HL-60 (cell line): ENCODE results near the gene BCAP29.

Experiments used
- DNase-seq, 2 experiments: peaks; one replicate each; pipeline ENCODE4 v3.0.0-alpha.2; 2010 to 2020; ENCODE audit warnings: low read depth in 1 of 2, low spot score in 1 of 2
- H3K27ac ChIP-seq: fragments of 250-450 bp; sonication (Bioruptor Pico); replicated peaks from 2 replicates; pipeline ENCODE4 v1.5.1; 2020; ENCODE audit warnings: mild to moderate bottlenecking, moderate library complexity
- H3K27me3 ChIP-seq: fragments of 250-450 bp; sonication (Bioruptor Pico); 2 replicates; pipeline ENCODE4 v1.5.1; 2021; ENCODE audit warnings: mild to moderate bottlenecking, moderate library complexity; ENCODE audit not compliant: insufficient read depth, poor library complexity, severe bottlenecking
- H3K4me3 ChIP-seq: replicated peaks from 2 replicates; pipeline ENCODE4 v1.5.1; 2011; ENCODE audit warnings: mild to moderate bottlenecking, control low read depth, low read length; ENCODE audit not compliant: insufficient read depth
- CTCF ChIP-seq: IDR thresholded peaks from one replicate; pipeline ENCODE4 v1.5.1; 2011; ENCODE audit warnings: low read length, control low read depth, inconsistent platforms; ENCODE audit not compliant: insufficient read depth
- GABPA ChIP-seq: IDR thresholded peaks from 2 replicates; pipeline ENCODE4 v1.6.1; 2012; ENCODE audit warnings: low read depth
- POLR2AphosphoS5 ChIP-seq: IDR thresholded peaks from 2 replicates; pipeline ENCODE4 v1.6.1; 2012; ENCODE audit warnings: low read depth
- REST ChIP-seq: IDR thresholded peaks from 2 replicates; pipeline ENCODE4 v1.6.1; 2012; ENCODE audit warnings: low read depth; ENCODE audit not compliant: insufficient replicate concordance
- SPI1 ChIP-seq: IDR thresholded peaks from 2 replicates; pipeline ENCODE4 v1.6.1; 2012; ENCODE audit warnings: low read depth, mild to moderate bottlenecking, borderline replicate concordance

Gene BCAP29

GRCh38 chr7:107663196-107663595, 83.2 kb downstream of the BCAP29 start:
- no peak overlapping the region for H3K4me3 ChIP-seq
- no peak for DNase-seq
- H3K27me3 ChIP-seq, result peaks cover 47% of the 10 kb centered on the region
- TF ChIP-seq SPI1 (no peak), REST (no peak), POLR2AphosphoS5 (no peak), CTCF (no peak), GABPA (no peak)
- no peak overlapping the region for H3K27ac ChIP-seq

- no peak for DNase-seq
- H3K27ac ChIP-seq, result no peak overlapping the region
- H3K27me3 ChIP-seq, result peaks cover 13% of the 10 kb centered on the region
- TF ChIP-seq GABPA (no peak), CTCF (no peak), SPI1 (no peak), REST (no peak), POLR2AphosphoS5 (no peak)
- H3K4me3 ChIP-seq, result no peak overlapping the region
These were observed 86.7 kb downstream of the BCAP29 start for GRCh38 chr7:107666790-107667189.

- TF ChIP-seq SPI1 (no peak), POLR2AphosphoS5 (no peak), CTCF (no peak), GABPA (no peak), REST (no peak)
- no peak overlapping the region for H3K27ac ChIP-seq
- no peak for DNase-seq
- peaks cover 7% of the 10 kb centered on the region for H3K27me3 ChIP-seq
- H3K4me3 ChIP-seq, result no peak overlapping the region
These were observed 87.3 kb downstream of the BCAP29 start for GRCh38 chr7:107667341-107667740.
